ENCODE data around the gene TXNDC2.

The TXNDC2 gene

GRCh38 chr18:9860682-9861081, 25.1 kb upstream of the TXNDC2 start:
- no peak for DNase-seq (ENCODE audit: low read depth)

GRCh38 chr18:9861157-9861556, 24.6 kb upstream of the TXNDC2 start:
- DNase-seq (ENCODE audit: low read depth): no peak

GRCh38 chr18:9861933-9862332, 23.8 kb upstream of the TXNDC2 start:
- DNase-seq (ENCODE audit: low read depth): no peak

GRCh38 chr18:9862686-9863085, 23.1 kb upstream of the TXNDC2 start:
- DNase-seq (ENCODE audit: low read depth): no peak

- DNase-seq (ENCODE audit: low read depth): no peak
Measured at GRCh38 chr18:9863282-9863681, 22.5 kb upstream of the TXNDC2 start.

- DNase-seq (ENCODE audit: low read depth): no peak
Measured at GRCh38 chr18:9865764-9866490, 19.8 kb upstream of the TXNDC2 start.

- DNase-seq (ENCODE audit: low read depth): no peak
Measured at GRCh38 chr18:9866627-9867026, 19.1 kb upstream of the TXNDC2 start.

GRCh38 chr18:9867071-9867594, 18.6 kb upstream of the TXNDC2 start:
- no peak for DNase-seq (ENCODE audit: low read depth)

- no peak for DNase-seq (ENCODE audit: low read depth)
Measured at GRCh38 chr18:9868857-9869714, 16.7 kb upstream of the TXNDC2 start.

GRCh38 chr18:9869715-9870430, 15.9 kb upstream of the TXNDC2 start:
- no peak for DNase-seq (ENCODE audit: low read depth)

GRCh38 chr18:9870431-9871008, 15.3 kb upstream of the TXNDC2 start:
- no peak for DNase-seq (ENCODE audit: low read depth)

GRCh38 chr18:9871244-9871746, 14.5 kb upstream of the TXNDC2 start:
- no peak for DNase-seq (ENCODE audit: low read depth)

GRCh38 chr18:9872823-9873222, 12.9 kb upstream of the TXNDC2 start:
- DNase-seq (ENCODE audit: low read depth): no peak

GRCh38 chr18:9874728-9875127, 11.0 kb upstream of the TXNDC2 start:
- no peak for DNase-seq (ENCODE audit: low read depth)

- DNase-seq (ENCODE audit: low read depth): no peak
Measured at GRCh38 chr18:9876212-9876866, 9.4 kb upstream of the TXNDC2 start.

- no peak for DNase-seq (ENCODE audit: low read depth)
Measured at GRCh38 chr18:9876867-9877654, 8.7 kb upstream of the TXNDC2 start.

GRCh38 chr18:9877655-9878014, 8.1 kb upstream of the TXNDC2 start:
- no peak for DNase-seq (ENCODE audit: low read depth)

- no peak for DNase-seq (ENCODE audit: low read depth)
Measured at GRCh38 chr18:9878095-9878494, 7.7 kb upstream of the TXNDC2 start.

GRCh38 chr18:9878783-9879242, 7.0 kb upstream of the TXNDC2 start:
- no peak for DNase-seq (ENCODE audit: low read depth)

GRCh38 chr18:9884090-9884489, 1.7 kb upstream of the TXNDC2 start:
- DNase-seq (ENCODE audit: low read depth): no peak

Data from stimulated activated CD4-positive, alpha-beta T cell treated with anti-CD3 and anti-CD28 coated beads, Interleukin-2, amount 100 ng/mL, for 4 hours (primary cell).